Gastrocnemius medialis (tissue), 4 donors: ENCODE measurements around the gene TMEM132A.

Source experiments
- CTCF ChIP-seq, 5 experiments: fragments of 450-650 bp in 3 of 5; fragments of 200-600 bp in 2 of 5; sonication (generic) in 2 of 5; IDR thresholded peaks in 4 of 5; conservative IDR thresholded peaks in 1 of 5; 1 replicate in 4 of 5; 2 replicates in 1 of 5; pipeline ENCODE4 v1.5.1; 2016 to 2019; ENCODE audit warnings: antibody characterized with exemption in 5 of 5, mild to moderate bottlenecking in 3 of 5, moderate library complexity in 3 of 5
- POLR2A ChIP-seq, 2 donors: fragments of 450-650 bp; IDR thresholded peaks; one replicate each; pipeline ENCODE4 v1.6.1; 2017; ENCODE audit warnings: antibody characterized with exemption in 2 of 2, mild to moderate bottlenecking in 2 of 2, moderate library complexity in 2 of 2

GRCh38 chr11:60951606-60951903, 27.3 kb downstream of the TMEM132A start:
- TF ChIP-seq CTCF (IDR thresholded peaks at IDR 0.05 in 4 of 5, conservative IDR thresholded peaks at IDR 0.05 in 1 of 5) (no peak), POLR2A (IDR thresholded peaks at IDR 0.05) (no peak)
